ENCODE data around the gene TUBGCP6.

Gene TUBGCP6

GRCh38 chr22:50250555-50251476 lies 6.0 kb upstream of the TUBGCP6 start, which contains the start of gene HDAC10:
Gene HDAC10 (minus strand): TSS chr22:50251265. CDS start chr22:50251032, 233 bp downstream.
- H3K4me3 ChIP-seq (ENCODE audit: low read depth, low read length): peak within 1 kb of the TSS; percentile 85
- POLR2A ChIA-PET: interaction anchor here (0.7 to 2.1 kb wide), 9 partner anchors 8 to 76 kb away, joined by 3 to 16 read pairs (median 3); partner anchors contain the start of genes MAPK11 and MAPK12
- no peak for TF ChIP-seq CTCF (IDR thresholded peaks at IDR 0.05; ENCODE audit: insufficient read depth, low read length, missing control alignments)
- DNase-seq (ENCODE audit: low read depth, low spot score): no peak
- CTCF ChIA-PET: interaction anchor here (1.0 to 7.5 kb wide), 22 partner anchors 8 to 370 kb away, joined by 3 to 92 read pairs (median 8); partner anchors contain the start of genes DENND6B, MAPK11 and PLXNB2

- no peak for TF ChIP-seq CTCF (IDR thresholded peaks at IDR 0.05; ENCODE audit: insufficient read depth, low read length, missing control alignments)
- POLR2A ChIA-PET: interaction anchor here (0.8 to 2.1 kb wide), 4 partner anchors 11 to 44 kb away, joined by 3 to 16 read pairs (median 3); partner anchors contain the start of genes MAPK11 and MAPK12
- no peak for DNase-seq (ENCODE audit: low read depth, low spot score)
- CTCF ChIA-PET: interaction anchor here (1.0 to 7.5 kb wide), 13 partner anchors 9 to 371 kb away, joined by 3 to 92 read pairs (median 8); partner anchors contain the start of gene DENND6B
- H3K4me3 ChIP-seq (ENCODE audit: low read depth, low read length): peak overlapping the region; percentile 85
Measured at GRCh38 chr22:50250249-50250554, 5.4 kb upstream of the TUBGCP6 start.

- ChIA-PET CTCF (interaction anchor here (1.0 to 7.5 kb wide), 9 partner anchors 8 to 92 kb away, joined by 3 to 92 read pairs (median 8); partner anchors contain the start of gene DENND6B), POLR2A (interaction anchor here (0.8 to 2.1 kb wide), 3 partner anchors 11 to 20 kb away, joined by 3 to 16 read pairs (median 3); partner anchors contain the start of genes MAPK11 and MAPK12)
- DNase-seq (ENCODE audit: low read depth, low spot score): no peak
- peak overlapping the region; percentile 85 for H3K4me3 ChIP-seq (ENCODE audit: low read depth, low read length)
- TF ChIP-seq CTCF (IDR thresholded peaks at IDR 0.05; ENCODE audit: insufficient read depth, low read length, missing control alignments): no peak
Measured at GRCh38 chr22:50249341-50250248, 4.8 kb upstream of the TUBGCP6 start.

GRCh38 chr22:50248196-50249081 lies 3.6 kb upstream of the TUBGCP6 start:
- ChIA-PET POLR2A (no interaction called here), CTCF (interaction anchor here (0.7 to 7.5 kb wide), 3 partner anchors 12 to 93 kb away, joined by 3 to 92 read pairs (median 4); no protein-coding TSS in a partner anchor)
- no peak for TF ChIP-seq CTCF (IDR thresholded peaks at IDR 0.05; ENCODE audit: insufficient read depth, low read length, missing control alignments)
- no peak for DNase-seq (ENCODE audit: low read depth, low spot score)
- no peak overlapping the region for H3K4me3 ChIP-seq (ENCODE audit: low read depth, low read length)

GRCh38 chr22:50247748-50248147 lies 2.9 kb upstream of the TUBGCP6 start:
- CTCF ChIA-PET: interaction anchor here (0.7 to 7.5 kb wide), 3 partner anchors 11 to 94 kb away, joined by 3 to 92 read pairs (median 4); no protein-coding TSS in a partner anchor
- POLR2A ChIA-PET: no interaction called here
- no peak for TF ChIP-seq CTCF (IDR thresholded peaks at IDR 0.05; ENCODE audit: insufficient read depth, low read length, missing control alignments)
- no peak for DNase-seq (ENCODE audit: low read depth, low spot score)
- H3K4me3 ChIP-seq (ENCODE audit: low read depth, low read length): no peak overlapping the region
